Smooth muscle cell (in vitro differentiated cells): ENCODE data around the gene TMEM140. TPM values are rescaled to one million over a fixed set of nuclear protein-coding genes. Genes with fewer than 3 reads are reported as not detected.

Experiments used
- DNase-seq: peaks from one replicate; lab custom pipeline; 2025; ENCODE audit not compliant: unreplicated experiment; lab: John Stamatoyannopoulos, UW
- H2AFZ ChIP-seq: fragments of 200-600 bp; sonication (generic); 2 replicates; pipeline ENCODE4 v1.6.0; 2016; ENCODE audit warnings: antibody characterized with exemption, low read depth, mild to moderate bottlenecking
- H3F3A ChIP-seq: fragments of 200-600 bp; sonication (generic); 2 replicates; pipeline ENCODE4 v1.6.0; 2017; ENCODE audit warnings: antibody characterized with exemption, low read depth
- H3K27ac ChIP-seq: fragments of 200-600 bp; sonication (generic); 2 replicates; pipeline ENCODE4 v1.5.1; 2016; ENCODE audit warnings: low read depth, mild to moderate bottlenecking
- H3K27me3 ChIP-seq: fragments of 200-600 bp; sonication (generic); 2 replicates; pipeline ENCODE4 v1.6.1; 2016; ENCODE audit warnings: low read depth, mild to moderate bottlenecking
- H3K36me3 ChIP-seq: fragments of 200-600 bp; sonication (generic); 2 replicates; pipeline ENCODE4 v1.5.1; 2016; ENCODE audit warnings: low read depth
- H3K4me1 ChIP-seq: fragments of 200-600 bp; sonication (generic); 2 replicates; pipeline ENCODE4 v1.5.1; 2016; ENCODE audit warnings: low read depth
- H3K4me2 ChIP-seq: fragments of 200-600 bp; sonication (generic); 2 replicates; pipeline ENCODE4 v1.6.0; 2016; ENCODE audit warnings: mild to moderate bottlenecking
- H3K4me3 ChIP-seq: fragments of 200-600 bp; sonication (generic); 2 replicates; pipeline ENCODE4 v1.5.1; 2016; ENCODE audit warnings: mild to moderate bottlenecking
- H3K79me2 ChIP-seq: fragments of 200-600 bp; sonication (generic); 2 replicates; pipeline ENCODE4 v1.6.0; 2016; ENCODE audit warnings: low read depth, mild to moderate bottlenecking
- H3K9ac ChIP-seq: fragments of 200-600 bp; sonication (generic); 2 replicates; pipeline ENCODE4 v1.6.0; 2016; ENCODE audit warnings: low read depth
- H3K9me3 ChIP-seq: fragments of 200-600 bp; sonication (generic); replicated peaks from 2 replicates; pipeline ENCODE4 v1.5.1; 2016; ENCODE audit warnings: low read depth
- H4K20me1 ChIP-seq: fragments of 200-600 bp; sonication (generic); 2 replicates; pipeline ENCODE4 v1.6.0; 2016; ENCODE audit warnings: low read depth
- WGBS: methylation state at CpG from one replicate; pipeline ENCODE4 v1.1.7; 2016; ENCODE audit warnings: low lambda C conversion rate; 5-methylcytosine and 5-hydroxymethylcytosine counted together
- polyA plus RNA-seq: library from polyadenylated mRNA; unstranded; fragments of >200 nt; fragmentation: Nextera tagmentation; extraction: Ambion mirVana; gene quantifications from 2 replicates; pipeline ENCODE4 v1.2.1, GENCODE V29; 2016
- total RNA-seq: library from RNA; depleted of rRNA; stranded (reverse); fragments of >200 nt; gene quantifications from 2 replicates; pipeline ENCODE4 v1.2.3, GENCODE V29; 2014
- TF ChIP-seq, protein P1 (sequence below): fragments of 200-600 bp; sonication (generic); IDR thresholded peaks from 2 replicates; pipeline ENCODE4 v1.5.1; 2017; ENCODE audit warnings: borderline replicate concordance, mild to moderate bottlenecking, antibody characterized with exemption; ENCODE audit not compliant: insufficient read depth, poor library complexity, severe bottlenecking

Gene TMEM140
- total and polyA plus RNA-seq, 2 experiments from 2014 or later, result 5.6 TPM; not detected in 1

GRCh38 chr7:135199439-135199838 is 51.6 kb downstream of the TMEM140 start:
- TF ChIP-seq, protein P1, sequence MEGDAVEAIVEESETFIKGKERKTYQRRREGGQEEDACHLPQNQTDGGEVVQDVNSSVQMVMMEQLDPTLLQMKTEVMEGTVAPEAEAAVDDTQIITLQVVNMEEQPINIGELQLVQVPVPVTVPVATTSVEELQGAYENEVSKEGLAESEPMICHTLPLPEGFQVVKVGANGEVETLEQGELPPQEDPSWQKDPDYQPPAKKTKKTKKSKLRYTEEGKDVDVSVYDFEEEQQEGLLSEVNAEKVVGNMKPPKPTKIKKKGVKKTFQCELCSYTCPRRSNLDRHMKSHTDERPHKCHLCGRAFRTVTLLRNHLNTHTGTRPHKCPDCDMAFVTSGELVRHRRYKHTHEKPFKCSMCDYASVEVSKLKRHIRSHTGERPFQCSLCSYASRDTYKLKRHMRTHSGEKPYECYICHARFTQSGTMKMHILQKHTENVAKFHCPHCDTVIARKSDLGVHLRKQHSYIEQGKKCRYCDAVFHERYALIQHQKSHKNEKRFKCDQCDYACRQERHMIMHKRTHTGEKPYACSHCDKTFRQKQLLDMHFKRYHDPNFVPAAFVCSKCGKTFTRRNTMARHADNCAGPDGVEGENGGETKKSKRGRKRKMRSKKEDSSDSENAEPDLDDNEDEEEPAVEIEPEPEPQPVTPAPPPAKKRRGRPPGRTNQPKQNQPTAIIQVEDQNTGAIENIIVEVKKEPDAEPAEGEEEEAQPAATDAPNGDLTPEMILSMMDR, result no peak
- H3K9me3 ChIP-seq, result no peaks in the 10 kb centered on the region
- no peaks in the 10 kb centered on the region for H3K4me1 ChIP-seq
- no peaks in the 10 kb centered on the region for H3F3A ChIP-seq
- no peaks in the 10 kb centered on the region for H3K79me2 ChIP-seq
- H3K27ac ChIP-seq, result no peak overlapping the region
- WGBS, result 96% methylated on average over 4 of the region's 4 CpGs
- H3K36me3 ChIP-seq, result no peaks in the 10 kb centered on the region
- H4K20me1 ChIP-seq, result no peaks in the 10 kb centered on the region
- no peak overlapping the region for H3K4me3 ChIP-seq
- no peak overlapping the region for H3K9ac ChIP-seq
- H3K27me3 ChIP-seq, result no peaks in the 10 kb centered on the region
- DNase-seq, result no peak
- no peak overlapping the region for H3K4me2 ChIP-seq
- no peak overlapping the region for H2AFZ ChIP-seq

DNA sequence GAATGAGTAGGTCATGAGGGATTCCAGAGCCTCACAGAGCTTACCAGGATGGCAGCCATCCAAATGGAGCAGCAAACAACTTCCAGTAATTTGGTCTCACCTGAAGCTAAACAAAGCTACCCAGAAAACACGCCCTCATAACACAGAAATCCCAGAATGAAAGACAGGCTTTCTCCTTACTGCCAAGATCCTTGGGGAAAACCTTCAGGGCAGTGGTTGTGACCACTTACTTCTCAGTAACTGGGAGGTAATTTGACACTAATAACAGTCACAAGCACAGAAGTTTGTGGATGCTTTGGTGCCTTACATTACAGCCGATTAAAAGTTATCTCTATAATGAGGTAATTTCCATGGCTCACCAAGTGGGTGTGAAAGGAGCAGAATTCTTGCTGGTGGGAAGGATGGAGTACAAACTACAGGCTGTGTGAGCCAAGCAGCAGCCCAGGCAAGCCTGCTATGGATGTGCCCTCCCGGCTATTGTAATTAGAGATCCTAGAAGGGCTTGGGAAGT is 53.0 kb downstream of the TMEM140 start:
- H3K27me3 ChIP-seq, result no peaks in the 10 kb centered on the region
- DNase-seq, result no peak

DNA sequence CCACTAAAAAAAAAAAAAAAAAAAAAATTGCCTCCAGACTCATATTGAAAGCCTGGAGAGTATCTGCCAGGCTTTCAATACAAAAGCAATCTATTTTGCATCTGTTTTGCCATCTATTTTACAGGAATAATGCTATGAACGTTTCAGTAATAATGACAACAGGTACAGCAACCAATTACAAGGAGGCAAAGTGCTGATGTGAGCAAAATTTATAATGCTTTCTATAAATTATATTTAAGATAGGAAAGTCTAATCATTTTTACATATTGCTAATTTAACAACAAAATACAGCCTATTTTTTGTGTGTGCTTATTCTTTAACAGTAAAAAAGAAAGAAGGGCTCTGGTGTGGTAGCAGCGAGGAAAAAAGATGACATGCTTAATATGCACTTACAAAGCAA is 53.5 kb downstream of the TMEM140 start:
- Histone ChIP-seq H3F3A (no peaks in the 10 kb centered on the region), H3K4me3 (no peak overlapping the region), H3K27me3 (no peaks in the 10 kb centered on the region), H3K36me3 (no peaks in the 10 kb centered on the region), H3K4me2 (no peak overlapping the region), H3K9me3 (no peaks in the 10 kb centered on the region), H3K79me2 (no peaks in the 10 kb centered on the region), H2AFZ (no peak overlapping the region), H3K9ac (no peak overlapping the region), H4K20me1 (no peaks in the 10 kb centered on the region), H3K4me1 (no peaks in the 10 kb centered on the region), H3K27ac (no peak overlapping the region)
- no peak for DNase-seq
- WGBS, result 89% methylated on average over 2 of the region's 2 CpGs
- TF ChIP-seq, protein P1, result no peak

More for the DNA sequence above, 53.0 kb downstream of the TMEM140 start:
- H3K36me3 ChIP-seq, result no peaks in the 10 kb centered on the region
- no peak overlapping the region for H3K9ac ChIP-seq
- no peaks in the 10 kb centered on the region for H3K9me3 ChIP-seq
- H3K4me2 ChIP-seq, result no peak overlapping the region
- H2AFZ ChIP-seq, result no peak overlapping the region
- no peaks in the 10 kb centered on the region for H3K4me1 ChIP-seq
- no peaks in the 10 kb centered on the region for H4K20me1 ChIP-seq
- H3K27ac ChIP-seq, result no peak overlapping the region
- no peak overlapping the region for H3K4me3 ChIP-seq
- TF ChIP-seq, protein P1, result no peak
- no peaks in the 10 kb centered on the region for H3K79me2 ChIP-seq
- no peaks in the 10 kb centered on the region for H3F3A ChIP-seq
- 83% methylated on average over 3 of the region's 3 CpGs for WGBS

- Histone ChIP-seq H3K9me3 (no peaks in the 10 kb centered on the region), H3K79me2 (no peaks in the 10 kb centered on the region), H3K27ac (peak overlapping the region; percentile 10), H3K9ac (no peak overlapping the region), H3K27me3 (no peaks in the 10 kb centered on the region), H2AFZ (no peak overlapping the region), H4K20me1 (no peaks in the 10 kb centered on the region), H3K4me2 (no peak overlapping the region), H3K36me3 (no peaks in the 10 kb centered on the region), H3F3A (no peaks in the 10 kb centered on the region), H3K4me1 (no peaks in the 10 kb centered on the region), H3K4me3 (no peak overlapping the region)
- DNase-seq, result no peak
- TF ChIP-seq, protein P1, result no peak
- WGBS, result 91% methylated on average over 6 of the region's 6 CpGs
Observed at GRCh38 chr7:135204341-135204749, 56.5 kb downstream of the TMEM140 start.
